HEK293T (cell line): ENCODE results near the gene FAM171A1.

Experiments
- CTCF ChIA-PET: fragments of 350-600 bp; formaldehyde crosslinking; extraction: SDS; loops from one replicate; lab custom pipeline; 2021; ENCODE audit warnings: antibody characterized with exemption, inconsistent platforms; lab: Yijun Ruan, JAX
- POLR2A ChIA-PET: fragments of 350-600 bp; formaldehyde crosslinking; extraction: SDS; loops from one replicate; lab custom pipeline; 2020; ENCODE audit warnings: antibody characterized with exemption, inconsistent platforms; lab: Yijun Ruan, JAX
- DNase-seq: peaks from one replicate; pipeline ENCODE4 v3.0.0; 2012; ENCODE audit warnings: mixed read lengths; ENCODE audit errors: extremely low spot score
- ARNT ChIP-seq: fragments of 450-650 bp; IDR thresholded peaks from 2 replicates; pipeline ENCODE4 v1.6.1; 2017; ENCODE audit warnings: mild to moderate bottlenecking
- BHLHE40 ChIP-seq: fragments of 450-650 bp; IDR thresholded peaks from 2 replicates; pipeline ENCODE4 v1.6.1; 2016; ENCODE audit warnings: mild to moderate bottlenecking, moderate library complexity, borderline replicate concordance
- CTBP1 ChIP-seq: fragments of 450-650 bp; IDR thresholded peaks from 2 replicates; pipeline ENCODE4 v1.6.1; 2016; ENCODE audit warnings: borderline replicate concordance
- ELF4 ChIP-seq: fragments of 450-650 bp; IDR thresholded peaks from 2 replicates; pipeline ENCODE4 v1.6.1; 2017; ENCODE audit warnings: antibody characterized with exemption
- FOXA1 ChIP-seq: fragments of 450-650 bp; IDR thresholded peaks from 2 replicates; pipeline ENCODE4 v1.6.1; 2016; ENCODE audit warnings: mild to moderate bottlenecking
- FOXK2 ChIP-seq: fragments of 450-650 bp; IDR thresholded peaks from 2 replicates; pipeline ENCODE4 v1.6.1; 2016; ENCODE audit warnings: mild to moderate bottlenecking
- FOXM1 ChIP-seq: fragments of 450-650 bp; IDR thresholded peaks from 2 replicates; pipeline ENCODE4 v1.6.1; 2017; ENCODE audit warnings: mild to moderate bottlenecking, borderline replicate concordance
- HDGF ChIP-seq: fragments of 450-650 bp; IDR thresholded peaks from 2 replicates; pipeline ENCODE4 v1.6.1; 2017; ENCODE audit warnings: antibody characterized with exemption, borderline replicate concordance
- L3MBTL2 ChIP-seq: fragments of 450-650 bp; conservative IDR thresholded peaks from 2 replicates; pipeline ENCODE4 v1.6.1; 2016; ENCODE audit warnings: mild to moderate bottlenecking
- LEF1 ChIP-seq: fragments of 450-650 bp; IDR thresholded peaks from 2 replicates; pipeline ENCODE4 v1.6.1; 2017; ENCODE audit warnings: mild to moderate bottlenecking, borderline replicate concordance
- NFRKB ChIP-seq: fragments of 450-650 bp; IDR thresholded peaks from 2 replicates; pipeline ENCODE4 v1.6.1; 2016; ENCODE audit warnings: mild to moderate bottlenecking, moderate library complexity
- SP1 ChIP-seq: fragments of 450-650 bp; IDR thresholded peaks from 2 replicates; pipeline ENCODE4 v1.6.1; 2017
- SUZ12 ChIP-seq: fragments of 450-650 bp; IDR thresholded peaks from 2 replicates; pipeline ENCODE4 v1.6.1; 2016; ENCODE audit warnings: mild to moderate bottlenecking
- TARDBP ChIP-seq: fragments of 450-650 bp; IDR thresholded peaks from 2 replicates; pipeline ENCODE4 v1.6.1; 2016
- ZNF384 ChIP-seq: fragments of 450-650 bp; IDR thresholded peaks from 2 replicates; pipeline ENCODE4 v1.6.1; 2016
- TF ChIP-seq, protein P1 (sequence below): fragments of 450-650 bp; IDR thresholded peaks from 2 replicates; pipeline ENCODE4 v1.6.1; 2016

The FAM171A1 gene

GRCh38 chr10:15311569-15312280 lies 59.4 kb downstream of the FAM171A1 start:
- no peak for TF ChIP-seq LEF1
- TF ChIP-seq, protein P1, sequence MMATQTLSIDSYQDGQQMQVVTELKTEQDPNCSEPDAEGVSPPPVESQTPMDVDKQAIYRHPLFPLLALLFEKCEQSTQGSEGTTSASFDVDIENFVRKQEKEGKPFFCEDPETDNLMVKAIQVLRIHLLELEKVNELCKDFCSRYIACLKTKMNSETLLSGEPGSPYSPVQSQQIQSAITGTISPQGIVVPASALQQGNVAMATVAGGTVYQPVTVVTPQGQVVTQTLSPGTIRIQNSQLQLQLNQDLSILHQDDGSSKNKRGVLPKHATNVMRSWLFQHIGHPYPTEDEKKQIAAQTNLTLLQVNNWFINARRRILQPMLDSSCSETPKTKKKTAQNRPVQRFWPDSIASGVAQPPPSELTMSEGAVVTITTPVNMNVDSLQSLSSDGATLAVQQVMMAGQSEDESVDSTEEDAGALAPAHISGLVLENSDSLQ = no peak
- no peak for TF ChIP-seq FOXA1
- no peak for TF ChIP-seq HDGF
- no peak for TF ChIP-seq TARDBP
- POLR2A ChIA-PET = interaction anchor here (0.7 kb wide), 1 partner anchor 10 kb away, joined by 3 read pairs; no protein-coding TSS in a partner anchor
- DNase-seq = no peak
- CTCF ChIA-PET = interaction anchor here (0.5 to 1.8 kb wide), 3 partner anchors 11 to 254 kb away, joined by 3 to 6 read pairs (median 4); no protein-coding TSS in a partner anchor

GRCh38 chr10:15310776-15311568 lies 60.1 kb downstream of the FAM171A1 start:
- no peak for TF ChIP-seq ARNT
- no peak for TF ChIP-seq NFRKB
- no peak for TF ChIP-seq FOXM1
- TF ChIP-seq ZNF384 = no peak
- no peak for TF ChIP-seq CTBP1
- POLR2A ChIA-PET = no interaction called here
- no peak for DNase-seq
- CTCF ChIA-PET = interaction anchor here (0.5 to 1.8 kb wide), 2 partner anchors 10 to 253 kb away, joined by 3 to 6 read pairs; no protein-coding TSS in a partner anchor

DNA sequence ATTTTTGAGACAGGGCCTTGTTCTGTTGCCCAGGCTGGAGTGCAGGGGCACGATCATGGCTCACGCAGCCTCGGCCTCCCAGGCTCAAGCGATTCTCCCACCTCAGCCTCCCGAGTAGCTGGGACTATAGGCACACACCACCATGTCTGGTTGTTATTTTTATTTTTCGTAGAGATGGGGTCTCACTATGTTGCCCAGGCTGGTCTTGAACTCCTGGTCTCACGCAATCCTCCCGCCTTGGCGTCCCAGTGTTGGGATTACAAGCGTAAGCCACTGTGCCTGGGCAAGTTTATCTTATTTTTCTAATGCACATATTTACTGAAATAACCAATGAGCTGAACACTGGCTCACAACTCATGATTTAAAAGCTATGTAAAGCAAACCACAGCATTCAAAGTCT lies 61.9 kb downstream of the FAM171A1 start:
- ChIA-PET POLR2A (no interaction called here), CTCF (no interaction called here)
- no peak for DNase-seq
- TF ChIP-seq CTBP1 (no peak), ARNT (no peak), BHLHE40 (no peak), TARDBP (no peak), FOXM1 (no peak), ZNF384 (no peak), NFRKB (no peak), ELF4 (no peak), HDGF (no peak), LEF1 (no peak), FOXA1 (no peak), SP1 (no peak), FOXK2 (no peak)
- TF ChIP-seq, protein P1 = no peak

DNA sequence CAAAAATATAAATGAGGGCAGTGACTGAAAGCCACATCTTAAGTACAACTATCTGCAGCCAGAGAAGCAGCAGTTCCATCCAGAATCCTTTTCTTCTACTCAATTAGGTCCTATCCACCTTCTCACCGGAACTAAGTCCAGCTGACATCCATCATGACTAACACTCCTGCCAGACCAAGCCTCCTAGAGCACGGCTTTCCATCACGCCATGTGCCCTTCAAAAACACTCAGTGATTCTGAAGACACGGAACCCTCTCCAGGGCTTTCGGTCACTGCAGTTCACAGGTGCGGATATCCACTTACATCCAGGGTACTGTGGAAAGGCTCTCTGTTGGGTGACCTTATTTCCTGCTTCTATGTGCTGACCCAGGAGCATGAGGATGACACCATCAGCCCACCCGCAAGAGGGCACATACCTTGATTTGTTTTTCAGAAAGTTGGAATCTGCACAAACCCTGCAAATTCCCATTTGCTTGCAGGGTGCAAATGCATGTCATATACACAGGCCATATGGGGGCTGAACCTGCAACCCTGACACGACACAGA lies 64.3 kb downstream of the FAM171A1 start:
- DNase-seq = no peak
- ChIA-PET POLR2A (no interaction called here), CTCF (no interaction called here)
- no peak for TF ChIP-seq ZNF384

DNA sequence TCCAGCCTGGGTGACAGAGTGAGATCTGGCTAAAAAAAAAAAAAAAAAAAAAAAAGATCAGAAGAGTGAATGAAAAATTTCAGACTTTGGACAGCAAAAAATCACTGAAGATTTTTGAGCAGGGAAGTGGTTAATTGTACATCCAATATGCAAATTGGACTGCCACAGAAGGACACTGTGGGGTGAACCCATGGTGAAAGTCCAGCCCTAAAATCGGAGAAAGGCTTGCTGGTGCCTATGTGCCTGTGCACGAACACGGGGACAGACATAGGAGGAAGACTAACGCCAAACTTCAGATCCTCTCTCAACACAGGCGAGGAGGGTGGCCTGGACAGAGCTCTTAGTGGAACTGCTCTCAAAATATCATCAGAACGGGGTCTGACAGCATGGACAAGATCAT lies 65.5 kb downstream of the FAM171A1 start:
- ChIA-PET POLR2A (no interaction called here), CTCF (no interaction called here)
- no peak for DNase-seq
- TF ChIP-seq BHLHE40 = no peak
- no peak for TF ChIP-seq SP1
- no peak for TF ChIP-seq NFRKB
- TF ChIP-seq FOXK2 = no peak
- no peak for TF ChIP-seq ELF4
- no peak for TF ChIP-seq ZNF384
- TF ChIP-seq CTBP1 = no peak
- TF ChIP-seq TARDBP = no peak
- no peak for TF ChIP-seq L3MBTL2

GRCh38 chr10:15305161-15305560 lies 65.9 kb downstream of the FAM171A1 start:
- DNase-seq = no peak
- CTCF ChIA-PET = no interaction called here
- no peak for TF ChIP-seq FOXM1
- TF ChIP-seq, protein P1 = no peak
- no peak for TF ChIP-seq NFRKB
- no peak for TF ChIP-seq SUZ12
- no peak for TF ChIP-seq L3MBTL2
- no peak for TF ChIP-seq ZNF384
- TF ChIP-seq HDGF = no peak
- no peak for TF ChIP-seq FOXA1
- no peak for TF ChIP-seq CTBP1
- TF ChIP-seq TARDBP = no peak
- TF ChIP-seq ELF4 = no peak
- TF ChIP-seq ARNT = no peak
- no peak for TF ChIP-seq FOXK2
- TF ChIP-seq SP1 = no peak
- no peak for TF ChIP-seq LEF1
- POLR2A ChIA-PET = no interaction called here
